Measurements from ENCODE around the gene GRHL3. TPM values are rescaled to one million over a fixed set of nuclear protein-coding genes. Genes with fewer than 3 reads are reported as not detected.

Gene GRHL3
- total RNA-seq, 1 experiment from 2014 or later = not detected

GRCh38 chr1:24293392-24294227 lies 25.5 kb upstream of the GRHL3 start:
- no peak for DNase-seq (ENCODE audit: low spot score)

GRCh38 chr1:24294228-24294672 lies 24.9 kb upstream of the GRHL3 start:
- DNase-seq (ENCODE audit: low spot score) = peak; percentile 96

- DNase-seq (ENCODE audit: low spot score) = peak; percentile 98
These were observed 24.3 kb upstream of the GRHL3 start for GRCh38 chr1:24294716-24295371.

- no peak for DNase-seq (ENCODE audit: low spot score)
These were observed 23.6 kb upstream of the GRHL3 start for GRCh38 chr1:24295535-24295934.

GRCh38 chr1:24297187-24297851 lies 21.8 kb upstream of the GRHL3 start:
- no peak for DNase-seq (ENCODE audit: low spot score)

GRCh38 chr1:24297852-24298232 lies 21.3 kb upstream of the GRHL3 start:
- no peak for DNase-seq (ENCODE audit: low spot score)

- no peak for DNase-seq (ENCODE audit: low spot score)
These were observed 20.6 kb upstream of the GRHL3 start for GRCh38 chr1:24298606-24299005.

- no peak for DNase-seq (ENCODE audit: low spot score)
These were observed 19.3 kb upstream of the GRHL3 start for GRCh38 chr1:24299901-24300300.

GRCh38 chr1:24300971-24301784 lies 18.0 kb upstream of the GRHL3 start:
- no peak for DNase-seq (ENCODE audit: low spot score)

- no peak for DNase-seq (ENCODE audit: low spot score)
These were observed 17.4 kb upstream of the GRHL3 start for GRCh38 chr1:24301785-24302175.

GRCh38 chr1:24302209-24302611 lies 16.9 kb upstream of the GRHL3 start:
- no peak for DNase-seq (ENCODE audit: low spot score)

- DNase-seq (ENCODE audit: low spot score) = no peak
These were observed 15.6 kb upstream of the GRHL3 start for GRCh38 chr1:24303600-24303999.

- DNase-seq (ENCODE audit: low spot score) = no peak
These were observed 14.4 kb upstream of the GRHL3 start for GRCh38 chr1:24304763-24305162.

GRCh38 chr1:24308365-24309015 lies 10.7 kb upstream of the GRHL3 start:
- no peak for DNase-seq (ENCODE audit: low spot score)

- DNase-seq (ENCODE audit: low spot score) = no peak
These were observed 9.2 kb upstream of the GRHL3 start for GRCh38 chr1:24309762-24310485.

GRCh38 chr1:24311234-24311633 lies 7.9 kb upstream of the GRHL3 start:
- DNase-seq (ENCODE audit: low spot score) = no peak

- DNase-seq (ENCODE audit: low spot score) = no peak
These were observed 7.4 kb upstream of the GRHL3 start for GRCh38 chr1:24311741-24312140.

- DNase-seq (ENCODE audit: low spot score) = no peak
These were observed 3.8 kb upstream of the GRHL3 start for GRCh38 chr1:24315391-24315790.

GRCh38 chr1:24316645-24317044 lies 2.5 kb upstream of the GRHL3 start:
- DNase-seq (ENCODE audit: low spot score) = no peak

- DNase-seq (ENCODE audit: low spot score) = no peak
These were observed 2.1 kb upstream of the GRHL3 start for GRCh38 chr1:24317081-24317480.
